BJ (cell line): ENCODE results near the gene MRPS26. TPM values are rescaled to one million over a fixed set of nuclear protein-coding genes. Genes with fewer than 3 reads are reported as not detected.
A peak's percentile ranks its signal among the peaks of the same experiment; 100 is the strongest.

ENCODE experiments used
- CTCF ChIA-PET: fragments of 350-600 bp; formaldehyde crosslinking; extraction: SDS; loops from one replicate; lab custom pipeline; 2021; ENCODE audit warnings: antibody characterized with exemption, inconsistent platforms; lab: Yijun Ruan, JAX
- POLR2A ChIA-PET: fragments of 300-600 bp; sonication (Branson Sonifier 250); formaldehyde crosslinking; extraction: SDS; loops from one replicate; lab custom pipeline; 2021; ENCODE audit warnings: antibody characterized with exemption; lab: Charles Lee
- DNase-seq: peaks from one replicate; pipeline ENCODE4 v3.0.0-alpha.2; 2011; ENCODE audit warnings: low read depth
- H3K27me3 ChIP-seq: 2 replicates; pipeline ENCODE4 v1.6.0; 2011; ENCODE audit warnings: low read length; ENCODE audit not compliant: control insufficient read depth, insufficient read depth
- H3K36me3 ChIP-seq: 2 replicates; pipeline ENCODE4 v1.5.1; 2011; ENCODE audit warnings: low read length; ENCODE audit not compliant: control insufficient read depth, insufficient read depth
- H3K4me3 ChIP-seq: 2 replicates; pipeline ENCODE4 v1.5.1; 2011; ENCODE audit warnings: low read depth, mild to moderate bottlenecking, control low read depth, low read length
- polyA plus RNA-seq: library from polyadenylated mRNA; depleted of rRNA; stranded (reverse); fragments of >200 nt; gene quantifications from 2 replicates; pipeline ENCODE4 v1.2.3, GENCODE V29; 2011
- TF ChIP-seq, protein P1 (sequence below): IDR thresholded peaks from 2 replicates; pipeline ENCODE4 v1.5.1; 2011; ENCODE audit warnings: low read depth, mild to moderate bottlenecking, control low read depth, inconsistent platforms, low read length, moderate library complexity; ENCODE audit not compliant: insufficient read depth

The MRPS26 gene
- polyA plus RNA-seq, 1 experiment, result 37.2 TPM

DNA sequence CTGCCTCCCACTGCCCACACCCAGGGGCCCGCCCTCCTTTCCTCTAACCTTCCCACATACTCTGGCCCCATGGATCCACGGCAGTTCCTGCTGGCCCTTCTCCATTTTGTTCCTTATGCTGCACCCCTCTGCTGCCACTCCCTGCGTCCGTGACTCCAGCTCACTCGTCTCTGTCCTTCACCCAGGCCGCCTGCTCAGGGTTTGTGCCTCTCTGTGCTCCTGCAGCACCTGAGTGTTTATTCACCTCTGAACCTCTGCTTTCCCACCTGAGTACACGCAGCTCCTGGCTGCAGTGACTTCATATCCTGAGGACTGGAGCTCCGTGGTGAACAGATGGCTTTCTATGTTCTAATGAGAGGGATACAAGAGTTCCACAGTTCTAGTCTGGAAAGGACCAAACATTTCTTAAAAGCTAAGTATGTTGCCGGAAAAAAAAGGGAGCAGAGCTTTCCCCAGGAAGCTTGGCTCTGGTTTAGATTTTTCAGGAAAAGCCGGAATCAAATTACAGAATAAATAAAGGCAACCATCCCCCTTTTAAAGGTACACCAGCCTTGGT lies 3.9 kb upstream of the MRPS26 start:
- ChIA-PET CTCF (interaction anchor here (0.8 to 1.2 kb wide), 3 partner anchors 8 to 282 kb away, joined by 3 to 7 read pairs (median 4); no protein-coding TSS in a partner anchor), POLR2A (no interaction called here)
- no peak for DNase-seq
- Histone ChIP-seq H3K4me3 (no peak overlapping the region), H3K27me3 (no peaks in the 10 kb centered on the region), H3K36me3 (peaks cover 21% of the 10 kb centered on the region)
- TF ChIP-seq, protein P1, sequence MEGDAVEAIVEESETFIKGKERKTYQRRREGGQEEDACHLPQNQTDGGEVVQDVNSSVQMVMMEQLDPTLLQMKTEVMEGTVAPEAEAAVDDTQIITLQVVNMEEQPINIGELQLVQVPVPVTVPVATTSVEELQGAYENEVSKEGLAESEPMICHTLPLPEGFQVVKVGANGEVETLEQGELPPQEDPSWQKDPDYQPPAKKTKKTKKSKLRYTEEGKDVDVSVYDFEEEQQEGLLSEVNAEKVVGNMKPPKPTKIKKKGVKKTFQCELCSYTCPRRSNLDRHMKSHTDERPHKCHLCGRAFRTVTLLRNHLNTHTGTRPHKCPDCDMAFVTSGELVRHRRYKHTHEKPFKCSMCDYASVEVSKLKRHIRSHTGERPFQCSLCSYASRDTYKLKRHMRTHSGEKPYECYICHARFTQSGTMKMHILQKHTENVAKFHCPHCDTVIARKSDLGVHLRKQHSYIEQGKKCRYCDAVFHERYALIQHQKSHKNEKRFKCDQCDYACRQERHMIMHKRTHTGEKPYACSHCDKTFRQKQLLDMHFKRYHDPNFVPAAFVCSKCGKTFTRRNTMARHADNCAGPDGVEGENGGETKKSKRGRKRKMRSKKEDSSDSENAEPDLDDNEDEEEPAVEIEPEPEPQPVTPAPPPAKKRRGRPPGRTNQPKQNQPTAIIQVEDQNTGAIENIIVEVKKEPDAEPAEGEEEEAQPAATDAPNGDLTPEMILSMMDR, result no peak

DNA sequence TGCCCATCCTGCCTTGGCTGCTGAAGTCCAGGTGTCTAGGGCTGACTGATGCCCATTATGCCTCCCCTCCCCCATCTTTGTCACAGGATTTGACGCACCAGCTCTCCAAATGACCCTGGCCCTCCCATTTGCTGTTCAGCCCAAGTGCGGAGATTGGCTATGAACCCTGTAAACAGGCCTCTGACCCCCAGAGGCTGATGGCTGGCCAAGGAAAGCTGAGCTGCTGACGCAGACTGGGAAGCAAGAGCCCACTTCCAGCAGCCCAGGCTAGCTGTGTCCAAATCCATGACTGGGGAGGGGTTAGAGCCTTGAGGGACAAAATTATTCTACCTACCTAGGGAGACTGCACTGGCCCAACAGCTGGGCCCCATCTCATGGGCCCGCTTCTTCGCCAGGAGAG lies 3.2 kb upstream of the MRPS26 start:
- Histone ChIP-seq H3K4me3 (no peak overlapping the region), H3K27me3 (no peaks in the 10 kb centered on the region), H3K36me3 (peaks cover 14% of the 10 kb centered on the region)
- TF ChIP-seq, protein P1, result no peak
- CTCF ChIA-PET, result interaction anchor here (0.8 to 1.2 kb wide), 3 partner anchors 9 to 283 kb away, joined by 3 to 7 read pairs (median 4); no protein-coding TSS in a partner anchor
- POLR2A ChIA-PET, result no interaction called here
- no peak for DNase-seq

DNA sequence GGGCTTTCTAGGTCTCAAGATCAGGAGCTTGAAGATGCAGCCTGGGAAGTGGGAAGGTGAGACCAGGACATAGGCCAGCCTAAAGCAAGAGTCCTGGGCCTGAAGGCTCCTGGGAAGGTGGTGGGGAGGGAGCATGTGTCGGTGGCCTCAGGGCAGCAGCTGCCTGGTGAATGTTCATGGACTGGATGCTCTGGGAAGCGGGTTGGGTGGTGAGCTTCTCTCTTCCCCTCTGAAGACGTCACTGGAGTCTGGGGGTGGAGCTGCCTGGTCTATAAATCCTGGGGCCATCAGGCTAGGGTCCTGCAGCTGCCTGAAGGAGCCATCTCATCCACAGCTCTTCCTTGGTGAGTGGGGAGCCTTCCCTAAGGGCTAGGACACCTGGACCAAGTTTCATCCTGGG lies 2.5 kb upstream of the MRPS26 start, which contains the start of gene GNRH2:
Gene GNRH2 (plus strand): TSS at position 301 of the 400 bp plus-strand sequence. CDS start 793 bp downstream, outside the sequence.
- H3K36me3 ChIP-seq, result peaks cover 13% of the 10 kb centered on the region
- TF ChIP-seq, protein P1, result no peak
- ChIA-PET POLR2A (no interaction called here), CTCF (interaction anchor here (0.8 kb wide), 1 partner anchor 9 kb away, joined by 3 read pairs; no protein-coding TSS in a partner anchor)
- H3K27me3 ChIP-seq, result no peaks in the 10 kb centered on the region
- DNase-seq, result no peak
- H3K4me3 ChIP-seq, result no peak within 1 kb of the TSS

DNA sequence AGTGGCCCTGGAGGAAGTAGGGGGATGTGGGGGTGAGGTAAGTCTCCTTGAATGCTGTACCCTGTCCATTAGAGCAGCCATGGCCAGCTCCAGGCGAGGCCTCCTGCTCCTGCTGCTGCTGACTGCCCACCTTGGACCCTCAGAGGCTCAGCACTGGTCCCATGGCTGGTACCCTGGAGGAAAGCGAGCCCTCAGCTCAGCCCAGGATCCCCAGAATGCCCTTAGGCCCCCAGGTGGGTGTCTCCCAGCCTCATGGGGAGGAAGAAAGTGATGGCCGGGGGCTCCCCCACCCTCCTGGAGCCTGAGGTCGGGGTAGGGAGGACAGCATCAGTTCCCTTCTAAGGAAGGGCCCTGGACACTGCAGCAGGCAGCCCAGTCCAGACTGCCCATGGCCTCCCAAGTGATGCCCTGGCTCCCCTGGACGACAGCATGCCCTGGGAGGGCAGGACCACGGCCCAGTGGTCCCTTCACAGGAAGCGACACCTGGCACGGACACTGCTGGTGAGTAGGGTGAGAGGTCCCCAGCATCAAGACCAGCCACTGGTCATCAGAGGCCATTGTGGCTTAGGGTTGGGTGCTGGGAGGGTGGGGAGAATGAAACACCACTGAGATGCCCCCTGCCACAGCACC lies 1.4 kb upstream of the MRPS26 start:
- ChIA-PET POLR2A (no interaction called here), CTCF (interaction anchor here (1.1 kb wide), 1 partner anchor 59 kb away, joined by 3 read pairs; no protein-coding TSS in a partner anchor)
- no peak for DNase-seq
- Histone ChIP-seq H3K27me3 (no peaks in the 10 kb centered on the region), H3K4me3 (no peak overlapping the region), H3K36me3 (peaks cover 8% of the 10 kb centered on the region)
- TF ChIP-seq, protein P1, result no peak

DNA sequence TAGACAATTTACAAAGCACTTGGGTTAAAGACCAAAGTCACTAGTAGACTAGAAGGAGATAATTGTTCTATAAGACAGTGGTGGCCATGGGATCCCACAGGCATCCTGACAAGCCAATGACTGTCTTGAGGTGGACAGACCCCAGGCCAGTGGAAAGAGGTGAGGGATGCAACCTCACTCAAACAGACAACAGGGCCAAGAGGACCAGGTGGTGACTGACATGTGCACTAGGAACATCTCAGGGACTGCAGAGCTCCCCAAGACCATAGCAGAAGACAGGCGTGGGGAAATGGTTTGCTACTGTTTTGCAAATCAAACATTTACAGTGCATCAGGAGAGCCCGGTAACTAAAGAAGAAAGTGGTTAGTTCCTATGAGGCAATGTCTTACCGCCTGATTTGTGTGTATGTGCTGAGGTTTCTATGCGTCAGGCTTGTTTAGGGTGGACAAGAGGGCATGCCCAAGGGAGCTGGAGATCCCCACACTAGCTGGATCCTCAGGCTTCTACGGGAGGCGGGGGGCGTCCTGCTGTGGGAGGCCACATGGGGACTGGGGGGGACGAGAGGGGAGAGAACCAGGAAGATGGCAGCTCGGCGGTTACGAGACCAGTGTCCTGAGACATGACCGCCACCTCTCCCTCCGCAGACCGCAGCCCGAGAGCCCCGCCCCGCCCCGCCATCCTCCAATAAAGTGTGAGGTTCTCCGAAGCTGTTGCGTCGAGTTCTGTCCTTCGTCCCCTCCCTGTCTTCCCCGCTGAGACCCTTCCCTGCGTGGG lies 623 bp upstream of the MRPS26 start:
- H3K4me3 ChIP-seq, result peak overlapping the region; percentile 87
- no peaks in the 10 kb centered on the region for H3K27me3 ChIP-seq
- TF ChIP-seq, protein P1, result no peak
- peak; percentile 20 for DNase-seq
- CTCF ChIA-PET, result interaction anchor here (0.6 to 1.2 kb wide), 4 partner anchors 28 to 271 kb away, joined by 3 read pairs; no protein-coding TSS in a partner anchor
- peaks cover 10% of the 10 kb centered on the region for H3K36me3 ChIP-seq
- POLR2A ChIA-PET, result no interaction called here
